ENCODE data around the gene GPR55. TPM values are rescaled to one million over a fixed set of nuclear protein-coding genes. Genes with fewer than 3 reads are reported as not detected.

The GPR55 gene
- total RNA-seq, 1 experiment from 2014 or later = 0.13 TPM

- no peak for DNase-seq (ENCODE audit: low read depth, low spot score)
Measured at GRCh38 chr2:230868161-230868946, 56.7 kb downstream of the GPR55 start.

GRCh38 chr2:230866756-230867523, 58.1 kb downstream of the GPR55 start:
- DNase-seq (ENCODE audit: low read depth, low spot score) = peak; percentile 62
- in situ Hi-C loops (cut with HindIII; ENCODE audit: low pct_unique_long_range_greater_than_20kb, low sequenced_read_pairs) = no loop called here

More at GRCh38 chr2:230868161-230868946, 56.7 kb downstream of the GPR55 start:
- in situ Hi-C loops (cut with HindIII; ENCODE audit: low pct_unique_long_range_greater_than_20kb, low sequenced_read_pairs) = no loop called here

- in situ Hi-C loops (cut with HindIII; ENCODE audit: low pct_unique_long_range_greater_than_20kb, low sequenced_read_pairs) = no loop called here
- DNase-seq (ENCODE audit: low read depth, low spot score) = peak; percentile 41
Measured at GRCh38 chr2:230865766-230866755, 59.0 kb downstream of the GPR55 start.

GRCh38 chr2:230865307-230865765, 59.7 kb downstream of the GPR55 start:
- in situ Hi-C loops (cut with HindIII; ENCODE audit: low pct_unique_long_range_greater_than_20kb, low sequenced_read_pairs) = no loop called here
- DNase-seq (ENCODE audit: low read depth, low spot score) = no peak

- DNase-seq (ENCODE audit: low read depth, low spot score) = peak; percentile 73
- in situ Hi-C loops (cut with HindIII; ENCODE audit: low pct_unique_long_range_greater_than_20kb, low sequenced_read_pairs) = no loop called here
Measured at GRCh38 chr2:230864605-230865306, 60.3 kb downstream of the GPR55 start, which contains the start of gene ITM2C. TSS of gene ITM2C (plus strand) at chr2:230864942. CDS start at chr2:230865026, 84 bp downstream.

- in situ Hi-C loops (cut with HindIII; ENCODE audit: low pct_unique_long_range_greater_than_20kb, low sequenced_read_pairs) = no loop called here
- DNase-seq (ENCODE audit: low read depth, low spot score) = no peak
Measured at GRCh38 chr2:230864122-230864604, 60.9 kb downstream of the GPR55 start.

GRCh38 chr2:230863442-230864121, 61.5 kb downstream of the GPR55 start:
- in situ Hi-C loops (cut with HindIII; ENCODE audit: low pct_unique_long_range_greater_than_20kb, low sequenced_read_pairs) = no loop called here

GRCh38 chr2:230863031-230863430, 62.0 kb downstream of the GPR55 start:
- DNase-seq (ENCODE audit: low read depth, low spot score) = no peak
- in situ Hi-C loops (cut with HindIII; ENCODE audit: low pct_unique_long_range_greater_than_20kb, low sequenced_read_pairs) = no loop called here

More at GRCh38 chr2:230863442-230864121, 61.5 kb downstream of the GPR55 start:
- DNase-seq (ENCODE audit: low read depth, low spot score) = no peak

GRCh38 chr2:230862292-230862691, 62.8 kb downstream of the GPR55 start:
- no peak for DNase-seq (ENCODE audit: low read depth, low spot score)
- in situ Hi-C loops (cut with HindIII; ENCODE audit: low pct_unique_long_range_greater_than_20kb, low sequenced_read_pairs) = no loop called here

GRCh38 chr2:230861552-230862255, 63.3 kb downstream of the GPR55 start:
- DNase-seq (ENCODE audit: low read depth, low spot score) = no peak
- in situ Hi-C loops (cut with HindIII; ENCODE audit: low pct_unique_long_range_greater_than_20kb, low sequenced_read_pairs) = no loop called here

Other genes with a start within 250 kb of the GPR55 start
- gene CAB39, start 212.4 kb downstream of the GPR55 start, total RNA-seq (2014; rRNA removed; shearing (Covaris generic)) = 41.2 and 45.7 TPM in 2 replicates
- gene ITM2C, start 60.3 kb downstream of the GPR55 start, total RNA-seq (2014; rRNA removed; shearing (Covaris generic)) = 184 TPM in 2 replicates
- gene SPATA3, start 70.9 kb upstream of the GPR55 start, total RNA-seq (2014; rRNA removed; shearing (Covaris generic)) = not detected in 2 replicates
- 2.0 and 3.8 TPM in 2 replicates for gene C2orf72, start 112.3 kb upstream of the GPR55 start, total RNA-seq (2014; rRNA removed; shearing (Covaris generic))
- gene PSMD1, start 131.6 kb upstream of the GPR55 start, total RNA-seq (2014; rRNA removed; shearing (Covaris generic)) = 108 and 114 TPM in 2 replicates
- 0.13 and 1.2 TPM in 2 replicates for gene HTR2B, start 199.8 kb upstream of the GPR55 start, total RNA-seq (2014; rRNA removed; shearing (Covaris generic))